H9 (cell line): ENCODE data around the gene CYB5B. TPM values are rescaled to one million over a fixed set of nuclear protein-coding genes. Genes with fewer than 3 reads are reported as not detected.

Source experiments
- DNase-seq: peaks from one replicate; pipeline ENCODE4 v3.0.0-alpha.2; 2017
- H2AFZ ChIP-seq: one replicate; pipeline ENCODE4 v1.6.1; 2013; ENCODE audit warnings: mild to moderate bottlenecking, low read length, control low read depth, moderate library complexity
- H2AK5ac ChIP-seq: 2 replicates; pipeline ENCODE4 v1.6.1; 2013; ENCODE audit warnings: low read length, control low read depth, mixed read lengths; ENCODE audit not compliant: insufficient read length
- H2BK120ac ChIP-seq: one replicate; pipeline ENCODE4 v1.6.1; 2013; ENCODE audit warnings: low read depth, mild to moderate bottlenecking, low read length, control low read depth, inconsistent platforms; ENCODE audit not compliant: poor library complexity, severe bottlenecking
- H2BK12ac ChIP-seq: 2 replicates; pipeline ENCODE4 v1.6.1; 2013; ENCODE audit warnings: low read length, control low read depth, mixed read lengths, low read depth; ENCODE audit not compliant: insufficient read length
- H2BK15ac ChIP-seq: 2 replicates; pipeline ENCODE4 v1.6.1; 2013; ENCODE audit warnings: low read depth, low read length, control low read depth
- H2BK20ac ChIP-seq: one replicate; pipeline ENCODE4 v1.6.1; 2013; ENCODE audit warnings: low read depth, mild to moderate bottlenecking, low read length, control low read depth, inconsistent platforms; ENCODE audit not compliant: poor library complexity, severe bottlenecking
- H2BK5ac ChIP-seq: 2 replicates; pipeline ENCODE4 v1.6.1; 2013; ENCODE audit warnings: low read length, control low read depth, mixed read lengths; ENCODE audit not compliant: insufficient read length
- H3K14ac ChIP-seq: 2 replicates; pipeline ENCODE4 v1.6.1; 2013; ENCODE audit warnings: low read length, control low read depth; ENCODE audit not compliant: insufficient read depth
- H3K18ac ChIP-seq: 2 replicates; pipeline ENCODE4 v1.6.1; 2013; ENCODE audit warnings: low read depth, mild to moderate bottlenecking, mixed read lengths, low read length, control low read depth; ENCODE audit not compliant: insufficient read length
- H3K23ac ChIP-seq: 2 replicates; pipeline ENCODE4 v1.6.1; 2013; ENCODE audit warnings: low read length, control low read depth, mixed read lengths, low read depth; ENCODE audit not compliant: insufficient read length
- H3K23me2 ChIP-seq: 2 replicates; pipeline ENCODE4 v1.6.1; 2013; ENCODE audit warnings: low read depth, mild to moderate bottlenecking, mixed read lengths, low read length, control low read depth; ENCODE audit not compliant: insufficient read length, poor library complexity, severe bottlenecking
- H3K27ac ChIP-seq: 2 replicates; pipeline ENCODE4 v1.5.1; 2013; ENCODE audit warnings: low read length, control low read depth, mixed read lengths, low read depth; ENCODE audit not compliant: insufficient read length
- H3K27me3 ChIP-seq: 2 replicates; pipeline ENCODE4 v1.6.1; 2013; ENCODE audit warnings: low read length, control low read depth, inconsistent platforms; ENCODE audit not compliant: insufficient read depth
- H3K4ac ChIP-seq: 2 replicates; pipeline ENCODE4 v1.6.1; 2013; ENCODE audit warnings: low read depth, mild to moderate bottlenecking, control low read depth, inconsistent platforms, low read length, moderate library complexity
- H3K4me1 ChIP-seq: 2 replicates; pipeline ENCODE4 v1.6.1; 2013; ENCODE audit warnings: low read length, control low read depth, inconsistent platforms; ENCODE audit not compliant: insufficient read depth
- H3K4me2 ChIP-seq: 2 replicates; pipeline ENCODE4 v1.6.1; 2013; ENCODE audit warnings: low read length, control low read depth, mixed read lengths; ENCODE audit not compliant: insufficient read length, insufficient read depth
- H3K56ac ChIP-seq: 2 replicates; pipeline ENCODE4 v1.6.1; 2013; ENCODE audit warnings: low read depth, mild to moderate bottlenecking, mixed read lengths, low read length, control low read depth; ENCODE audit not compliant: insufficient read length
- H3K79me1 ChIP-seq: 2 replicates; pipeline ENCODE4 v1.6.1; 2013; ENCODE audit warnings: low read depth, mild to moderate bottlenecking, moderate library complexity, low read length, control low read depth, inconsistent platforms; ENCODE audit not compliant: insufficient read depth, poor library complexity, severe bottlenecking
- H3K79me2 ChIP-seq: 2 replicates; pipeline ENCODE4 v1.6.1; 2013; ENCODE audit warnings: low read length, control low read depth, inconsistent platforms; ENCODE audit not compliant: insufficient read depth
- H3K9ac ChIP-seq: 2 replicates; pipeline ENCODE4 v1.6.1; 2013; ENCODE audit warnings: low read length, control low read depth, mixed read lengths; ENCODE audit not compliant: insufficient read length; ENCODE audit errors: extremely low read depth
- H3K9me3 ChIP-seq: one replicate; pipeline ENCODE4 v1.6.1; 2013; ENCODE audit warnings: low read depth, low read length, inconsistent platforms; ENCODE audit not compliant: control insufficient read depth
- H3T11ph ChIP-seq: one replicate; pipeline ENCODE4 v1.6.1; 2013; ENCODE audit warnings: mild to moderate bottlenecking, low read length, control low read depth, inconsistent platforms
- H4K20me1 ChIP-seq: one replicate; pipeline ENCODE4 v1.6.1; 2013; ENCODE audit not compliant: control insufficient read depth, insufficient read length, insufficient read depth
- H4K5ac ChIP-seq: 2 replicates; pipeline ENCODE4 v1.6.1; 2013; ENCODE audit warnings: low read depth, mild to moderate bottlenecking, mixed read lengths, low read length, control low read depth; ENCODE audit not compliant: insufficient read length
- H4K8ac ChIP-seq: replicated peaks from 2 replicates; pipeline ENCODE4 v1.6.1; 2013; ENCODE audit warnings: low read length, control low read depth, mixed read lengths, low read depth; ENCODE audit not compliant: insufficient read length
- H4K91ac ChIP-seq: 2 replicates; pipeline ENCODE4 v1.6.1; 2013; ENCODE audit warnings: low read depth, mild to moderate bottlenecking, moderate library complexity, mixed read lengths, low read length, control low read depth; ENCODE audit not compliant: insufficient read length
- H3K27ac Mint-ChIP-seq, 3 experiments: 2 replicates in 2 of 3; 3 replicates in 1 of 3; pipeline ENCODE4 v1.8.0; 2020 to 2021; ENCODE audit warnings: mixed read lengths in 3 of 3, mild to moderate bottlenecking in 1 of 3, moderate library complexity in 1 of 3
- H3K27me3 Mint-ChIP-seq: 2 replicates; pipeline ENCODE4 v1.8.0; 2021; ENCODE audit warnings: low read depth, mild to moderate bottlenecking, moderate library complexity, mixed read lengths
- H3K36me3 Mint-ChIP-seq, 3 experiments: 2 replicates in 2 of 3; 3 replicates in 1 of 3; pipeline ENCODE4 v1.8.0; 2020 to 2021; ENCODE audit warnings: low read depth in 3 of 3, mixed read lengths in 3 of 3; ENCODE audit not compliant: insufficient read depth in 1 of 3
- H3K4me1 Mint-ChIP-seq, 2 experiments: 2 replicates each; pipeline ENCODE4 v1.8.0; 2020; ENCODE audit warnings: mixed read lengths in 2 of 2
- H3K4me3 Mint-ChIP-seq, 2 experiments: 2 replicates in 1 of 2; 3 replicates in 1 of 2; pipeline ENCODE4 v1.8.0; 2020 to 2021; ENCODE audit warnings: mild to moderate bottlenecking in 2 of 2, mixed read lengths in 2 of 2, moderate library complexity in 1 of 2
- H3K9me3 Mint-ChIP-seq, 2 experiments: 2 replicates in 1 of 2; 3 replicates in 1 of 2; pipeline ENCODE4 v1.8.0; 2020; ENCODE audit warnings: mild to moderate bottlenecking in 2 of 2, mixed read lengths in 2 of 2, moderate library complexity in 1 of 2
- WGBS: extraction: QIAGEN DNeasy Blood & Tissue Kit; methylation state at CpG from one replicate; pipeline ENCODE4 v1.1.7; 2013; ENCODE audit warnings: missing lambda C conversion rate, low lambda C conversion rate, mixed read lengths; ENCODE audit not compliant: insufficient read length; ENCODE audit errors: extremely low coverage; 5-methylcytosine and 5-hydroxymethylcytosine counted together
- total RNA-seq: library from RNA; stranded (reverse); gene quantifications from 2 replicates; pipeline ENCODE4 v1.2.1, GENCODE V29; 2021
- TF ChIP-seq, protein P1 (sequence below): fragments of 200-600 bp; sonication (generic); conservative IDR thresholded peaks from 3 replicates; pipeline ENCODE4 v1.8.0; 2021; ENCODE audit warnings: antibody characterized with exemption, mild to moderate bottlenecking

The CYB5B gene
- total RNA-seq, 1 experiment from 2014 or later: 126 TPM

DNA sequence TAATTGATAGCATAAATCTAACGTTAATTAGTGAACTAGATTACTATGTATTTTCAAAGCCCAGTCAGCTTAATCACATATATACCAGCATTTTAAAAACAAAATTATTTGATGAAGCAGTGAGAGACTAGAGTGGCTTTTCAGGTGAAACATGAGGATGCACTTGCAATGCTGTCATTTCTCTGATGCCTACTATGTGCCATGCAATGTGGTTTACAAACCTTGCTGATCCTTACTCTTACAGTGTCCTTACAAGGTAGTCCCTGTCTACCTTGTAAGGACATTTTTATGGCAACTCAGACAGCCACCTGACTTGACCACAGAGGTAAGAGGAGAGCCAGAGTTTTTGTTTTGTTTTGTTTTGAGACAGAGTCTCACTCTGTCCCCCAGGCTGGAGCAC, 42.7 kb downstream of the CYB5B start:
- Histone ChIP-seq H3K23ac (no peak overlapping the region), H3K4me2 (no peak overlapping the region), H3K27ac (no peak overlapping the region), H3T11ph (no peak overlapping the region), H2BK5ac (no peak overlapping the region), H2BK12ac (no peak overlapping the region), H4K20me1 (no peaks in the 10 kb centered on the region), H3K4me1 (no peaks in the 10 kb centered on the region), H3K14ac (no peak overlapping the region), H4K8ac (no peak overlapping the region), H3K56ac (no peak overlapping the region), H3K9ac (no peak overlapping the region), H2BK15ac (no peak overlapping the region), H2AFZ (no peak overlapping the region), H4K5ac (no peak overlapping the region), H3K18ac (no peak overlapping the region), H2BK20ac (no peak overlapping the region), H3K9me3 (no peaks in the 10 kb centered on the region), H3K79me2 (no peaks in the 10 kb centered on the region), H3K4ac (no peak overlapping the region), H2AK5ac (no peak overlapping the region), H3K27me3 (no peaks in the 10 kb centered on the region), H3K79me1 (no peaks in the 10 kb centered on the region), H4K91ac (no peak overlapping the region), H2BK120ac (no peak overlapping the region), H3K23me2 (no peaks in the 10 kb centered on the region)
- H3K36me3 Mint-ChIP-seq: peaks cover 0 to 26% (median 5%) of the 10 kb centered on the region in 3 experiments; a peak in 5 of 7 replicates
- H3K4me3 Mint-ChIP-seq: no peak overlapping the region
- no peaks in the 10 kb centered on the region for H3K9me3 Mint-ChIP-seq
- TF ChIP-seq, protein P1, sequence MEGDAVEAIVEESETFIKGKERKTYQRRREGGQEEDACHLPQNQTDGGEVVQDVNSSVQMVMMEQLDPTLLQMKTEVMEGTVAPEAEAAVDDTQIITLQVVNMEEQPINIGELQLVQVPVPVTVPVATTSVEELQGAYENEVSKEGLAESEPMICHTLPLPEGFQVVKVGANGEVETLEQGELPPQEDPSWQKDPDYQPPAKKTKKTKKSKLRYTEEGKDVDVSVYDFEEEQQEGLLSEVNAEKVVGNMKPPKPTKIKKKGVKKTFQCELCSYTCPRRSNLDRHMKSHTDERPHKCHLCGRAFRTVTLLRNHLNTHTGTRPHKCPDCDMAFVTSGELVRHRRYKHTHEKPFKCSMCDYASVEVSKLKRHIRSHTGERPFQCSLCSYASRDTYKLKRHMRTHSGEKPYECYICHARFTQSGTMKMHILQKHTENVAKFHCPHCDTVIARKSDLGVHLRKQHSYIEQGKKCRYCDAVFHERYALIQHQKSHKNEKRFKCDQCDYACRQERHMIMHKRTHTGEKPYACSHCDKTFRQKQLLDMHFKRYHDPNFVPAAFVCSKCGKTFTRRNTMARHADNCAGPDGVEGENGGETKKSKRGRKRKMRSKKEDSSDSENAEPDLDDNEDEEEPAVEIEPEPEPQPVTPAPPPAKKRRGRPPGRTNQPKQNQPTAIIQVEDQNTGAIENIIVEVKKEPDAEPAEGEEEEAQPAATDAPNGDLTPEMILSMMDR: no peak
- no peak for DNase-seq
- H3K27me3 Mint-ChIP-seq: no peaks in the 10 kb centered on the region
- no peak overlapping the region for H3K27ac Mint-ChIP-seq
- H3K4me1 Mint-ChIP-seq: peaks cover 0 to 7% of the 10 kb centered on the region in 2 experiments; a peak in 3 of 4 replicates
- WGBS: no CpG with 5 or more reads among the region's 1 CpG
